ENCODE measurements around the gene MGST3.

Gene MGST3

DNA sequence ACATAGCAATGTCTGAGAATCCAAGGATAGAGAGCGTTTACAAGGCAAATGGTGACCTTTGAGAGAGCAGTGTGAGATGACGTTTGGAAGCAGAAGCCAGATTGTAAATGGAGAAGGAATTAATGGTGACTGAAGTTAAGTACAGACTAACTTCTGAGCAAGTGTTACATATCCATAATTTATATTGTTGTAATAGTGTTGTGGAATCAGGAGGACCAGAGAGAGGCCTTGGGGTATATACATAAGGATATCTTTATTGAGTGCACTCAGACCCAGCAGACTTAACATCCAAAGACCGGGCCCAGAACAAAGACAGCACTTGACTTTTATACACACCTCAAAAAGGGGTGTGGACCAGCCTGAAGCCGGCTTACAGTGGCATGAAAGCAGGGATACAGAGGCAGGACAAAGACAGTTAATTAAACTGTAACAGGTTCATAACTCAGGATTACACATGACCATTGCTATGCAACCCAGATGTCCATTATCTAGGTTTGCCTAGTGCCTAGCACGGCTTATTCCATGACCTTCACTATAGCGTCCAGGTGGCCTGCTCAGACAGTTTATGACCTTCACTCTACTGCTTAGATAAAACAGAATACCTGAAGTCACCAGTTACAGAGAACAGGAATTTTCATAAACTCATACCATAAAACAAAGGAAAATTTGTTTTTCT lies 2.7 kb upstream of the MGST3 start:
- TF ChIP-seq, protein P1, sequence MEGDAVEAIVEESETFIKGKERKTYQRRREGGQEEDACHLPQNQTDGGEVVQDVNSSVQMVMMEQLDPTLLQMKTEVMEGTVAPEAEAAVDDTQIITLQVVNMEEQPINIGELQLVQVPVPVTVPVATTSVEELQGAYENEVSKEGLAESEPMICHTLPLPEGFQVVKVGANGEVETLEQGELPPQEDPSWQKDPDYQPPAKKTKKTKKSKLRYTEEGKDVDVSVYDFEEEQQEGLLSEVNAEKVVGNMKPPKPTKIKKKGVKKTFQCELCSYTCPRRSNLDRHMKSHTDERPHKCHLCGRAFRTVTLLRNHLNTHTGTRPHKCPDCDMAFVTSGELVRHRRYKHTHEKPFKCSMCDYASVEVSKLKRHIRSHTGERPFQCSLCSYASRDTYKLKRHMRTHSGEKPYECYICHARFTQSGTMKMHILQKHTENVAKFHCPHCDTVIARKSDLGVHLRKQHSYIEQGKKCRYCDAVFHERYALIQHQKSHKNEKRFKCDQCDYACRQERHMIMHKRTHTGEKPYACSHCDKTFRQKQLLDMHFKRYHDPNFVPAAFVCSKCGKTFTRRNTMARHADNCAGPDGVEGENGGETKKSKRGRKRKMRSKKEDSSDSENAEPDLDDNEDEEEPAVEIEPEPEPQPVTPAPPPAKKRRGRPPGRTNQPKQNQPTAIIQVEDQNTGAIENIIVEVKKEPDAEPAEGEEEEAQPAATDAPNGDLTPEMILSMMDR (IDR thresholded peaks at IDR 0.05; ENCODE audit: insufficient read depth, low read depth, low read length, missing control alignments): no peak
- DNase-seq (ENCODE audit: low read depth): no peak
- H3K4me3 ChIP-seq (ENCODE audit: low read depth, low read length): no peak overlapping the region

DNA sequence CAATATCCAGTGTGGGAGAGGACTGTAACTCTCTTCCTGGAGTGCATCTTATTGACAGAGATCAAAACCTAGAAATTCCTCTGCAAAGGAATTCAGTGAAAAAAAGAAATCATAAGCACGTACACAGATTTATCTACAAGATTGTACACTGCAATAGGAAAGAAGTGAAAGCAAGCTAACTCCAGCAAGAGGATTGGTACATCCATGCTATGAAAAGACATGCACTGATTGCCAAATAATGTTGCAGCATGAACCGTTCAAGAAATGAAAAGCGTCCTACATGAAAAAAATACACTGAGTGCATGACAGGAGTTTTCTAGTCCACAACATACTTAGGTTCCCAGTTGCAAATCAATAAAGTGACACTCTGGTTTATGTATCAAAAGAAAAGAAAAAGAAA lies 1.9 kb upstream of the MGST3 start:
- no peak overlapping the region for H3K4me3 ChIP-seq (ENCODE audit: low read depth, low read length)
- DNase-seq (ENCODE audit: low read depth): no peak
- TF ChIP-seq, protein P1 (IDR thresholded peaks at IDR 0.05; ENCODE audit: insufficient read depth, low read depth, low read length, missing control alignments): no peak

GRCh38 chr1:165629848-165630628 lies 996 bp upstream of the MGST3 start:
- DNase-seq (ENCODE audit: low read depth): no peak
- peak overlapping the region; percentile 68 for H3K4me3 ChIP-seq (ENCODE audit: low read depth, low read length)
- TF ChIP-seq, protein P1 (IDR thresholded peaks at IDR 0.05; ENCODE audit: insufficient read depth, low read depth, low read length, missing control alignments): no peak

DNA sequence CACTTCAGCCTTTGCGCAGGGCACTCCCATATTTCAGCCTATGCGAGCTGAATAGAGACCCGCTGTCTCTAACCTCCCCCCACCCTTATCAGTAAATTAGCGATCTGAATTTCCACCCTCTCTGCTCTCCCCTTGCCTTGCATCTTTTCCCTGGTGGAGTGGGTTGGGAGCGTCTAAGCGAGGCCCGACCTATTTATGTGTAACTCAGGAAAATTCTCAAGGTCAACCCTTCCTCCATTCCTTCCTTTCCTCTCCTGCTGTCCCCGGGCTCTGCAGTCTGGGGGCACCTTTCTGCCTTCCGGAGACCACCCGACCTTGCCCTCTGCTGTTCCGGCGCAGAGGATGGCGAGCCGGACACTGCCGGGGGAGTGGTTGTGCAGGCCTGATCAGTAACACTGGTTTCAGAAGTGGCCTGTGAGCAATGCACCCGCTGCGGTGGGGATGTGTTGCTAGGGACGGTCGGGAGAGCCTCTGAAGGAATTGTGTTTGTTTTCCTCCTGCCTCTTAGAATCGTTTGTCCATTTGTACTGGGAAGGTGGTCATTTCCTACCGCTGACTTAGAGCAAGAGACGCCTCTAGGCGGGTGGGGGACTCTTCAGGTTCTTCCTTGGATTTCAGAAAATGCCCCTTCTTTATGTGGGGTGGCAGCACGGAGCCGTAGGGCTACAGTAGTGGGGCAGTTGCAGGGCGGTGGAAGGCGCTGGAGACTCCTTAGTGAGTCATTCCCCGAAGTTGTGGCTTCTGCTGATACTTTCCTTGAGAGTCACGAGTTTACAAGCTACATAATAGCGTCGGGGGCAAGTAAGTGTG lies 513 bp downstream of the MGST3 start:
- TF ChIP-seq, protein P1 (IDR thresholded peaks at IDR 0.05; ENCODE audit: insufficient read depth, low read depth, low read length, missing control alignments): no peak
- peak overlapping the region; percentile 68 for H3K4me3 ChIP-seq (ENCODE audit: low read depth, low read length)
- peak; percentile 65 for DNase-seq (ENCODE audit: low read depth)

GRCh38 chr1:165632152-165632469 lies 1.1 kb downstream of the MGST3 start:
- TF ChIP-seq, protein P1 (IDR thresholded peaks at IDR 0.05; ENCODE audit: insufficient read depth, low read depth, low read length, missing control alignments): no peak
- DNase-seq (ENCODE audit: low read depth): no peak
- peak overlapping the region; percentile 68 for H3K4me3 ChIP-seq (ENCODE audit: low read depth, low read length)

GRCh38 chr1:165632491-165632890 lies 1.5 kb downstream of the MGST3 start:
- TF ChIP-seq, protein P1 (IDR thresholded peaks at IDR 0.05; ENCODE audit: insufficient read depth, low read depth, low read length, missing control alignments): no peak
- DNase-seq (ENCODE audit: low read depth): no peak
- peak overlapping the region; percentile 68 for H3K4me3 ChIP-seq (ENCODE audit: low read depth, low read length)
